Breast epithelium (tissue), 4 donors: ENCODE data around the gene LSAMP. TPM values are rescaled to one million over a fixed set of nuclear protein-coding genes. Genes with fewer than 3 reads are reported as not detected.
"Not testable (repeated sequence)": the region's sequence is repeated elsewhere in the genome, so short reads cannot be mapped to it uniquely, and the experiment has no call there.

ENCODE experiments used
- DNase-seq, 2 donors: peaks; one replicate each; pipeline ENCODE4 v3.0.0-alpha.2; 2019; ENCODE audit warnings: low spot score in 2 of 2
- H3K27ac ChIP-seq, 2 donors: fragments of 200-600 bp; sonication (generic) in 1 of 2; one replicate each; pipeline ENCODE4 v1.5.1; 2016 to 2019; ENCODE audit warnings: mild to moderate bottlenecking in 1 of 2
- H3K27me3 ChIP-seq, 2 donors: fragments of 200-600 bp; sonication (generic) in 1 of 2; one replicate each; pipeline versions ENCODE4 v1.5.1 to v1.6.0; 2017 to 2019; ENCODE audit warnings: control low read depth in 1 of 2, mild to moderate bottlenecking in 1 of 2
- H3K36me3 ChIP-seq: fragments of 200-600 bp; one replicate; pipeline ENCODE4 v1.5.1; 2019
- H3K4me1 ChIP-seq, 2 donors: fragments of 200-600 bp; sonication (generic); one replicate each; pipeline ENCODE4 v1.5.1; 2016 to 2019; ENCODE audit warnings: control low read depth in 1 of 2
- H3K4me3 ChIP-seq, 3 donors: fragments of 200-600 bp; sonication (generic); 1 replicate in 2 of 3; 2 replicates in 1 of 3; pipeline ENCODE4 v1.5.1; 2016 to 2019; ENCODE audit warnings: mild to moderate bottlenecking in 3 of 3, moderate library complexity in 2 of 3
- H3K9me3 ChIP-seq, 2 donors: fragments of 200-600 bp; sonication (generic) in 1 of 2; one replicate each; pipeline ENCODE4 v1.5.1; 2016 to 2019; ENCODE audit warnings: control low read depth in 1 of 2
- POLR2A ChIP-seq: fragments of 450-650 bp; IDR thresholded peaks from one replicate; pipeline ENCODE4 v1.6.1; 2016; ENCODE audit warnings: antibody characterized with exemption, mild to moderate bottlenecking, moderate library complexity
- POLR2AphosphoS5 ChIP-seq, 3 donors: sonication (generic); formaldehyde crosslinking; IDR thresholded peaks; one replicate each; pipeline ENCODE4 v1.6.1; 2017; ENCODE audit warnings: antibody characterized with exemption in 3 of 3
- intact Hi-C: fragments of 100-400 bp; cut with DNase I; formaldehyde crosslinking; loops from one replicate; pipeline ENCODE4 v1.15.1; 2023; ENCODE audit warnings: low total_unique reads
- total RNA-seq, 3 donors: library from RNA; depleted of rRNA; stranded (reverse); fragments of >200 nt; gene quantifications; one replicate each; pipeline ENCODE4 v1.1.0, GENCODE V29; 2016
- TF ChIP-seq, protein P1 (sequence below), 3 donors: fragments of 450-650 bp; IDR thresholded peaks; one replicate each; pipeline ENCODE4 v1.5.1; 2016 to 2017; ENCODE audit warnings: antibody characterized with exemption in 3 of 3, mild to moderate bottlenecking in 3 of 3, moderate library complexity in 3 of 3

The LSAMP gene
- total RNA-seq, 3 donors from 2014 or later, result 1.6 to 3.8 (median 3.5) TPM

- H3K4me1 ChIP-seq, result no peaks in the 10 kb centered on the region
- no peak overlapping the region for H3K27ac ChIP-seq
- H3K9me3 ChIP-seq, result no peaks in the 10 kb centered on the region
- TF ChIP-seq, protein P1, sequence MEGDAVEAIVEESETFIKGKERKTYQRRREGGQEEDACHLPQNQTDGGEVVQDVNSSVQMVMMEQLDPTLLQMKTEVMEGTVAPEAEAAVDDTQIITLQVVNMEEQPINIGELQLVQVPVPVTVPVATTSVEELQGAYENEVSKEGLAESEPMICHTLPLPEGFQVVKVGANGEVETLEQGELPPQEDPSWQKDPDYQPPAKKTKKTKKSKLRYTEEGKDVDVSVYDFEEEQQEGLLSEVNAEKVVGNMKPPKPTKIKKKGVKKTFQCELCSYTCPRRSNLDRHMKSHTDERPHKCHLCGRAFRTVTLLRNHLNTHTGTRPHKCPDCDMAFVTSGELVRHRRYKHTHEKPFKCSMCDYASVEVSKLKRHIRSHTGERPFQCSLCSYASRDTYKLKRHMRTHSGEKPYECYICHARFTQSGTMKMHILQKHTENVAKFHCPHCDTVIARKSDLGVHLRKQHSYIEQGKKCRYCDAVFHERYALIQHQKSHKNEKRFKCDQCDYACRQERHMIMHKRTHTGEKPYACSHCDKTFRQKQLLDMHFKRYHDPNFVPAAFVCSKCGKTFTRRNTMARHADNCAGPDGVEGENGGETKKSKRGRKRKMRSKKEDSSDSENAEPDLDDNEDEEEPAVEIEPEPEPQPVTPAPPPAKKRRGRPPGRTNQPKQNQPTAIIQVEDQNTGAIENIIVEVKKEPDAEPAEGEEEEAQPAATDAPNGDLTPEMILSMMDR (IDR thresholded peaks at IDR 0.05), result no peak
- TF ChIP-seq POLR2A (no peak), POLR2AphosphoS5 (IDR thresholded peaks at IDR 0.05) (no peak)
- H3K4me3 ChIP-seq, result no peak overlapping the region
- DNase-seq, result no peak
- H3K27me3 ChIP-seq, result no peaks in the 10 kb centered on the region
- H3K36me3 ChIP-seq, result no peaks in the 10 kb centered on the region
- intact Hi-C loops, result no loop called here
Observed at GRCh38 chr3:116077557-116077956, 367.7 kb downstream of the LSAMP start.

GRCh38 chr3:116077059-116077458 is 368.2 kb downstream of the LSAMP start:
- no peak for TF ChIP-seq POLR2A
- no peak for TF ChIP-seq POLR2AphosphoS5 (IDR thresholded peaks at IDR 0.05)
- TF ChIP-seq, protein P1 (IDR thresholded peaks at IDR 0.05), result no peak
- H3K27ac ChIP-seq, result no peak overlapping the region
- H3K36me3 ChIP-seq, result no peaks in the 10 kb centered on the region
- no peak for DNase-seq
- H3K4me3 ChIP-seq, result no peak overlapping the region
- no peaks in the 10 kb centered on the region for H3K9me3 ChIP-seq
- no peaks in the 10 kb centered on the region for H3K4me1 ChIP-seq
- intact Hi-C loops, result no loop called here
- H3K27me3 ChIP-seq, result no peaks in the 10 kb centered on the region

DNA sequence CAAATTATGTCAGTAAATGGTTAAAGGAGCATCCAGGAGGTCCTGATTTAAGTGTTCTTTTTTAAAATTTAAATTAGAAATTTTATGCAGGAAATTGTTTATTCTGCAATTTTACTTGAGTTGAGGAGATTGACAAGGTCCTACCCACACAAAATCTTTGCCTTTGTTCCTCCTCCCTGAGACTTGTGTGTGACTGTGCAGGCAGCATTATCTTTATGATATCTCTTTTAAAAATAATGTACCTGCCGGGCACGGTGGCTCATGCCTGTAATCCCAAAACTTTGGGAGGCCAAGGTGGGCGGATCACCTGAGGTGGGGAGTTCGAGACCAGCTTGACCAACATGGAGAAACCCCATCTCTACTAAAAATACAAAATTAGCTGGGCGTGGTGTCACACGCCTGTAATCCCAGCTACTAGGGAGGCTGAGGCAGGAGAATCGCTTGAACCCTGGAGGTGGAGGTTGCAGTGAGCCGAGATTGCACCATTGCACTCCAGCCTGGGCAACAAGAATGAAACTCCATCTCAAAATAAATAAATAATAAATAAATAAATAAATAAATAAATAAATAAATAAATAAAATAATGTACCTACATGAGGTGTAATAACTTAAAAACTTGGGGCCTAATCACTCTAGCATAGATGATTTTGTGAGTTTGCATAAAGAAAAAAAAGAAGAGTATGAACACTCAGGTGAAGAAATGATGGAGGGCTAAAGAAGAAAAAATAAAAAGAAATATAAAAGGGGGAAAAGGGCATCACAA is 374.6 kb downstream of the LSAMP start:
- H3K9me3 ChIP-seq, H3K27me3 ChIP-seq, H3K4me1 ChIP-seq, H3K27ac ChIP-seq, H3K4me3 ChIP-seq, intact Hi-C loops, H3K36me3 ChIP-seq, DNase-seq: not testable (repeated sequence)

- Histone ChIP-seq H3K36me3 (no peaks in the 10 kb centered on the region), H3K4me1 (no peaks in the 10 kb centered on the region), H3K27ac (no peak overlapping the region), H3K4me3 (no peak overlapping the region), H3K9me3 (no peaks in the 10 kb centered on the region), H3K27me3 (no peaks in the 10 kb centered on the region)
- intact Hi-C loops, result no loop called here
- DNase-seq, result no peak
- TF ChIP-seq, protein P1 (IDR thresholded peaks at IDR 0.05), result no peak
- TF ChIP-seq POLR2AphosphoS5 (IDR thresholded peaks at IDR 0.05) (no peak), POLR2A (no peak)
Observed at GRCh38 chr3:116070061-116070460, 375.2 kb downstream of the LSAMP start.

DNA sequence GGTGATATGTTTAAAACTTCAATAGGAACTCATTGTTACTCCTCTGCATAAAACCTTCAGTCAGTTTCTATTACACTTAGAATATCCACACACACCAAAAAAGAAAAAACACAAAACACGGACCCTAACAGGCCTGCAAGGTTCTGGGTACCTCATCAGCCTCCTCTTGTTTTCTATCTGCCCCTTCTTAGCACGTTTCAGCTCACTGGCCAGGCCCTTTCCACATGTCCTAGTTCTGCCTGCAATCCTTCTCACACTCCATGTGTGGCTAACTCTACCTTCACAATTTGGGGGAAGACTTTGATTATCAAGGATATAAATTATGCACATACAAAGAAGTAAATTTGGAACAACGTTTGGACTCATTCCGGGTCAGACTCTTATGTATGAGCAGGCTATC is 376.3 kb downstream of the LSAMP start:
- H3K4me1 ChIP-seq, result no peaks in the 10 kb centered on the region
- no peak overlapping the region for H3K27ac ChIP-seq
- TF ChIP-seq, protein P1 (IDR thresholded peaks at IDR 0.05), result no peak
- no peaks in the 10 kb centered on the region for H3K36me3 ChIP-seq
- intact Hi-C loops, result no loop called here
- DNase-seq, result no peak
- H3K9me3 ChIP-seq, result no peaks in the 10 kb centered on the region
- H3K27me3 ChIP-seq, result no peaks in the 10 kb centered on the region
- H3K4me3 ChIP-seq, result no peak overlapping the region
